ENCODE results near the gene LRRC42. TPM values are rescaled to one million over a fixed set of nuclear protein-coding genes. Genes with fewer than 3 reads are reported as not detected.

LRRC42 gene
- total and polyA plus RNA-seq, 10 of the 15 experiments (the other 5 are each of a cell fraction or from before 2014, with no cell fraction given) = 11.0 to 34.4 (median 23.0) TPM

GRCh38 chr1:53995683-53996082 is 49.5 kb downstream of the LRRC42 start:
- no peak for FAIRE-seq
- Histone ChIP-seq H4K20me1 (ENCODE audit: control insufficient read depth, insufficient read depth) (no peaks in the 10 kb centered on the region), H2AFZ (ENCODE audit: control insufficient read depth, low read depth, low read length) (no peak overlapping the region), H3K79me2 (ENCODE audit: control insufficient read depth, insufficient read depth, low read length) (no peaks in the 10 kb centered on the region), H3K36me3 (ENCODE audit: control insufficient read depth in 2 of 2, insufficient read depth in 2 of 2, low read length in 1 of 2) (no peaks in the 10 kb centered on the region), H3K27ac (ENCODE audit: control insufficient read depth, insufficient read depth) (no peak overlapping the region), H3K9me3 (replicated peaks; ENCODE audit: control insufficient read depth, insufficient read depth, low read length) (peaks cover 2% of the 10 kb centered on the region; the same call in 1 of the 3 replicates), H3K4me1 (ENCODE audit: control insufficient read depth, insufficient read depth, low read length) (no peaks in the 10 kb centered on the region), H3K4me3 (no peak overlapping the region), H3K9ac (ENCODE audit: control insufficient read depth, insufficient read depth, low read length) (no peak overlapping the region), H3K4me2 (ENCODE audit: control insufficient read depth, insufficient read depth) (no peak overlapping the region), H3K27me3 (replicated peaks in 1 of 2; ENCODE audit: control insufficient read depth in 2 of 2, insufficient read depth in 2 of 2, low read length in 1 of 2) (no peaks in the 10 kb centered on the region)
- in situ Hi-C loops (cut with MboI) (no loop called here), intact Hi-C loops (cut with micrococcal nuclease; ENCODE audit: unreplicated experiment) (no loop called here)
- ChIA-PET CTCF (no interaction called here), SMC1A (ENCODE audit: uncharacterized antibody, unreplicated experiment) (no interaction called here), POLR2A (no interaction called here), RAD21 (ENCODE audit: unreplicated experiment) (no interaction called here)
- no TSS peak for BruUV-seq (replicated peaks)
- DNase-seq (ENCODE audit: low read depth, low spot score) = no peak
- ATAC-seq = no peak
- TF ChIP-seq SMARCA5 (IDR thresholded peaks at IDR 0.05) = no peak
- TF ChIP-seq JUNB (IDR thresholded peaks at IDR 0.05) = no peak
- TF ChIP-seq SUPT20H (IDR thresholded peaks at IDR 0.05; ENCODE audit: borderline replicate concordance, control insufficient read depth, low read depth, low read length) = no peak
- no peak for TF ChIP-seq NR2C1 (IDR thresholded peaks at IDR 0.05)
- no peak for TF ChIP-seq HCFC1 (IDR thresholded peaks at IDR 0.05; ENCODE audit: low read length)
- no peak for TF ChIP-seq ZNF24 (IDR thresholded peaks at IDR 0.05)
- TF ChIP-seq MAX (IDR thresholded peaks at IDR 0.05; ENCODE audit: low read depth, low read length) = no peak
- TF ChIP-seq EP300 (IDR thresholded peaks at IDR 0.05; ENCODE audit: borderline replicate concordance in 1 of 2, control insufficient read depth in 1 of 2, low read depth in 2 of 2, low read length in 2 of 2) = no peak
- TF ChIP-seq ASH2L (IDR thresholded peaks at IDR 0.05; ENCODE audit: borderline replicate concordance, low read depth) = no peak
- TF ChIP-seq NRF1 (conservative IDR thresholded peaks at IDR 0.05; ENCODE audit: low read depth, low read length) = no peak
- TF ChIP-seq, protein P1, sequence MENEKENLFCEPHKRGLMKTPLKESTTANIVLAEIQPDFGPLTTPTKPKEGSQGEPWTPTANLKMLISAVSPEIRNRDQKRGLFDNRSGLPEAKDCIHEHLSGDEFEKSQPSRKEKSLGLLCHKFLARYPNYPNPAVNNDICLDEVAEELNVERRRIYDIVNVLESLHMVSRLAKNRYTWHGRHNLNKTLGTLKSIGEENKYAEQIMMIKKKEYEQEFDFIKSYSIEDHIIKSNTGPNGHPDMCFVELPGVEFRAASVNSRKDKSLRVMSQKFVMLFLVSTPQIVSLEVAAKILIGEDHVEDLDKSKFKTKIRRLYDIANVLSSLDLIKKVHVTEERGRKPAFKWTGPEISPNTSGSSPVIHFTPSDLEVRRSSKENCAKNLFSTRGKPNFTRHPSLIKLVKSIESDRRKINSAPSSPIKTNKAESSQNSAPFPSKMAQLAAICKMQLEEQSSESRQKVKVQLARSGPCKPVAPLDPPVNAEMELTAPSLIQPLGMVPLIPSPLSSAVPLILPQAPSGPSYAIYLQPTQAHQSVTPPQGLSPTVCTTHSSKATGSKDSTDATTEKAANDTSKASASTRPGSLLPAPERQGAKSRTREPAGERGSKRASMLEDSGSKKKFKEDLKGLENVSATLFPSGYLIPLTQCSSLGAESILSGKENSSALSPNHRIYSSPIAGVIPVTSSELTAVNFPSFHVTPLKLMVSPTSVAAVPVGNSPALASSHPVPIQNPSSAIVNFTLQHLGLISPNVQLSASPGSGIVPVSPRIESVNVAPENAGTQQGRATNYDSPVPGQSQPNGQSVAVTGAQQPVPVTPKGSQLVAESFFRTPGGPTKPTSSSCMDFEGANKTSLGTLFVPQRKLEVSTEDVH (IDR thresholded peaks at IDR 0.05; ENCODE audit: low read depth, partially characterized antibody) = no peak
- TF ChIP-seq, protein P2, sequence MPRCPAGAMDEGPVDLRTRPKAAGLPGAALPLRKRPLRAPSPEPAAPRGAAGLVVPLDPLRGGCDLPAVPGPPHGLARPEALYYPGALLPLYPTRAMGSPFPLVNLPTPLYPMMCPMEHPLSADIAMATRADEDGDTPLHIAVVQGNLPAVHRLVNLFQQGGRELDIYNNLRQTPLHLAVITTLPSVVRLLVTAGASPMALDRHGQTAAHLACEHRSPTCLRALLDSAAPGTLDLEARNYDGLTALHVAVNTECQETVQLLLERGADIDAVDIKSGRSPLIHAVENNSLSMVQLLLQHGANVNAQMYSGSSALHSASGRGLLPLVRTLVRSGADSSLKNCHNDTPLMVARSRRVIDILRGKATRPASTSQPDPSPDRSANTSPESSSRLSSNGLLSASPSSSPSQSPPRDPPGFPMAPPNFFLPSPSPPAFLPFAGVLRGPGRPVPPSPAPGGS (IDR thresholded peaks at IDR 0.05; ENCODE audit: borderline replicate concordance, insufficient read depth, low read depth, low read length, poor library complexity, severe bottlenecking) = no peak
- 76% methylated on average over 1 of the region's 1 CpG for WGBS (ENCODE audit: insufficient coverage, insufficient replicate concordance, low lambda C conversion rate, missing lambda C conversion rate)
